BJ (cell line): ENCODE results near the gene ENPEP. TPM values are rescaled to one million over a fixed set of nuclear protein-coding genes. Genes with fewer than 3 reads are reported as not detected.
"Not testable (repeated sequence)": the region's sequence is repeated elsewhere in the genome, so short reads cannot be mapped to it uniquely, and the experiment has no call there.

ENCODE experiments used
- CTCF ChIA-PET: fragments of 350-600 bp; formaldehyde crosslinking; extraction: SDS; loops from one replicate; lab custom pipeline; 2021; ENCODE audit warnings: antibody characterized with exemption, inconsistent platforms; lab: Yijun Ruan, JAX
- POLR2A ChIA-PET: fragments of 300-600 bp; sonication (Branson Sonifier 250); formaldehyde crosslinking; extraction: SDS; loops from one replicate; lab custom pipeline; 2021; ENCODE audit warnings: antibody characterized with exemption; lab: Charles Lee
- DNase-seq: peaks from one replicate; pipeline ENCODE4 v3.0.0-alpha.2; 2011; ENCODE audit warnings: low read depth
- H3K27me3 ChIP-seq: 2 replicates; pipeline ENCODE4 v1.6.0; 2011; ENCODE audit warnings: low read length; ENCODE audit not compliant: control insufficient read depth, insufficient read depth
- H3K36me3 ChIP-seq: 2 replicates; pipeline ENCODE4 v1.5.1; 2011; ENCODE audit warnings: low read length; ENCODE audit not compliant: control insufficient read depth, insufficient read depth
- H3K4me3 ChIP-seq: 2 replicates; pipeline ENCODE4 v1.5.1; 2011; ENCODE audit warnings: low read depth, mild to moderate bottlenecking, control low read depth, low read length
- CTCF ChIP-seq: IDR thresholded peaks from 2 replicates; pipeline ENCODE4 v1.5.1; 2011; ENCODE audit warnings: low read depth, mild to moderate bottlenecking, control low read depth, inconsistent platforms, low read length, moderate library complexity; ENCODE audit not compliant: insufficient read depth
- polyA plus RNA-seq: library from polyadenylated mRNA; depleted of rRNA; stranded (reverse); fragments of >200 nt; gene quantifications from 2 replicates; pipeline ENCODE4 v1.2.3, GENCODE V29; 2011

ENPEP gene
- polyA plus RNA-seq, 1 experiment: 0.40 TPM

GRCh38 chr4:110485452-110485851 is 9.5 kb downstream of the ENPEP start:
- DNase-seq: no peak
- no peak overlapping the region for H3K4me3 ChIP-seq
- ChIA-PET CTCF (interaction anchor here (0.7 to 1.4 kb wide), 2 partner anchors 23 to 48 kb away, joined by 3 read pairs; no protein-coding TSS in a partner anchor), POLR2A (no interaction called here)
- TF ChIP-seq CTCF: no peak
- no peaks in the 10 kb centered on the region for H3K27me3 ChIP-seq
- no peaks in the 10 kb centered on the region for H3K36me3 ChIP-seq

- no peak for TF ChIP-seq CTCF
- no peaks in the 10 kb centered on the region for H3K36me3 ChIP-seq
- no peak overlapping the region for H3K4me3 ChIP-seq
- CTCF ChIA-PET: no interaction called here
- POLR2A ChIA-PET: no interaction called here
- no peak for DNase-seq
- no peaks in the 10 kb centered on the region for H3K27me3 ChIP-seq
These were observed 10.3 kb downstream of the ENPEP start for GRCh38 chr4:110486256-110486655.

GRCh38 chr4:110486850-110487249 is 10.9 kb downstream of the ENPEP start:
- POLR2A ChIA-PET, CTCF ChIA-PET, H3K36me3 ChIP-seq, DNase-seq, H3K4me3 ChIP-seq, H3K27me3 ChIP-seq: not testable (repeated sequence)

- CTCF ChIA-PET: interaction anchor here (0.6 to 0.9 kb wide), 5 partner anchors 8 to 39 kb away, joined by 3 read pairs; no protein-coding TSS in a partner anchor
- no peak for DNase-seq
- POLR2A ChIA-PET: no interaction called here
- no peak overlapping the region for H3K4me3 ChIP-seq
- no peak for TF ChIP-seq CTCF
- no peaks in the 10 kb centered on the region for H3K27me3 ChIP-seq
- H3K36me3 ChIP-seq: no peaks in the 10 kb centered on the region
These were observed 11.9 kb downstream of the ENPEP start for GRCh38 chr4:110487873-110488272.

GRCh38 chr4:110489901-110490508 is 14.1 kb downstream of the ENPEP start:
- Histone ChIP-seq H3K4me3 (no peak overlapping the region), H3K27me3 (no peaks in the 10 kb centered on the region), H3K36me3 (no peaks in the 10 kb centered on the region)
- no peak for DNase-seq
- POLR2A ChIA-PET: no interaction called here
- CTCF ChIA-PET: no interaction called here
- TF ChIP-seq CTCF: no peak

GRCh38 chr4:110492522-110492921 is 16.6 kb downstream of the ENPEP start:
- Histone ChIP-seq H3K4me3 (no peak overlapping the region), H3K27me3 (no peaks in the 10 kb centered on the region; the same call in 1 of the 2 replicates), H3K36me3 (no peaks in the 10 kb centered on the region)
- ChIA-PET CTCF (interaction anchor here (1.6 kb wide), 1 partner anchor 16 kb away, joined by 5 read pairs; no protein-coding TSS in a partner anchor), POLR2A (no interaction called here)
- no peak for DNase-seq
- no peak for TF ChIP-seq CTCF
